HG03108 (cell line): ENCODE measurements around the gene CD37.
A peak's percentile ranks its signal among the peaks of the same experiment; 100 is the strongest.
"Not testable (repeated sequence)": the region's sequence is repeated elsewhere in the genome, so short reads cannot be mapped to it uniquely, and the experiment has no call there.

ENCODE experiments used
- ATAC-seq: cut with Tn5 transposase; IDR thresholded peaks from one replicate; pipeline ENCODE4 v1.9.1; 2021; ENCODE audit warnings: moderate library complexity; ENCODE audit not compliant: unreplicated experiment

CD37 gene

DNA sequence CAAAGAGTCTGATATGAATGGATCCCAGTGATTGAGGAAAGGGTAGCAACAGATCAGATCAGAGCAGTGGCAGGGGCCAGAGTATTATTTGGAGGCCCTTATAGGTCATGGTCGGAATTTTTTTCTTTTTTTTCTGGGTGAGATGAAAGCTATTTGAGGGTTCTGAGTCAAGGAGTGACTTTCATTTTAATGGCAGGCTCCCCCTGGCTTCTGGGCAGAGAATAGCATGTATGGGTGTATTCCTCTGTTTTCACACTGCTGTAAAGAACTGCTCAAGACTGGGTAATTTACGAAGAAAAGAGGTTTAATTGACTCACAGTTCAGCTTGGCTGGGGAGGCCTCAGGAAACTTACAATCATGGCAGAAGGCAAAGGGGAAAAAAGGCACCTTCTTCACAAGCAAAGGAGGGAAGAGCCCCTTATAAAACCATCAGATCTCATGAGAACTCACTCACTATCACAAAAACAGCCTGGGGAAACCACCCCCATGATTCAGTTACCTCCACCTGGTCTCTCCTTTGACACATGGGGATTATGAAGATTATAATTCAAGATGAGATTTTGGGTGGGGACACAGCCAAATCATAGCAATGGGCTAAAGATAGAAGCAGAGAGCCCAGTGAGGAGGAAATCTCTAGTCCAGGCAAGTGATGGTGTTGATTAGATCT is 7.2 kb upstream of the CD37 start:
- no peak for ATAC-seq

DNA sequence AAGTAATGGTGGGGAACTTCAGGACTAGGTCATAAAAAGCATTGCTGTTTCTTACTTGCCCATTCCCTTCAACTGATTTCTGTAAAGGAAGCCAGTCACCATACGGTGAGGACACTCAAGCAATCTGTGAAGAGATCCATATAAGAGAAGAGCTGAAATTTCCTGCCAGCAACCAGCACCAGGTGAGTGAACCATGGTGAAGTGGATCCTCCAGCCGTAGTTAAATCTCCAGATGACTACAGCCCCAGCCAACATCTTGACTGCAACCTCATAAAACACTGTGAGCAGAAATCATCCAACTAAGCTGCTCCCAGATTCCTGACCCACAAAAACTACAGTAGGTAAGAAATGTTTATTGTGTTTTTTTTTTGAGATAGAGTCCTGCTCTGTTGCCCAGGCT is 6.5 kb upstream of the CD37 start:
- ATAC-seq, result no peak

DNA sequence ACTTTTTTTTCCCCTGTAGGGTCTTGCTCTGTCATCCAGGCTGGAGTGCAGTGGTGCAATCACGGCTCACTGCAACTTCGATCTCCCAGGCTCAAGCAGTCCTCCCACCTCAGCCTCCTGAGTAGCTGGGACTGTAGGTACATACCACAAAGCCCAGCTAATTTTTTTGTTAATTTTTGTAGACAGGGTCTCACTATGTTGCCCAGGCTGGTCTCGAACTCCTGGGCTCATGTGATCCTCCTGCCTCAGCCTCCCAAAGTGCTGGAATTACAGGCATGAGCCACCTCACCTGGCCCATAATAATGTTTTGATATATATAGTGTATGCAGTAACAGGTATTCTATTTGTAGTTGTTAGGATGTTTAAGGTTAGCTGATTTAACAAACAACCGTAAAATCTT is 4.0 kb upstream of the CD37 start:
- ATAC-seq, result not testable (repeated sequence)

DNA sequence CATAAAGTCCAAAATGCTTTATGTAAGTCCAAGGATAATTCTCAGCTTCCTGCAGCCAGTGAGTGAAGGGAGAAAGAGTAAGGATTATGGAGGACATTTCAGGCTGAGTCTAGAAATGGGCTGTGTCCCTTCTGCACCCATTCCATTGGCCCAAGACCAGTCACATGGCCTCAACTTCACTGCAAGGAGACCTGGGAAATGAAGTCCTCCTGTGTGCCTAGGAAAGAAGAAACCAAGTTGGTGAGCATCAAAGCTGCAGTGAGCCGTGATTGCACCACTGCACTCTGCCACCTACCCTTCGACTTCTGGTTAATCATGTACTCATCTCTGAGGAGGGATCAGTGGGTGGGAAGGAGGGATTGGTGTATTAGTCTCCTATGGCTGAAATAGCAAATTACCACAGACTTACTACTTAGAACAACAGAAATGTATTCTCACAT is 3.6 kb upstream of the CD37 start:
- peak; percentile 35 for ATAC-seq

DNA sequence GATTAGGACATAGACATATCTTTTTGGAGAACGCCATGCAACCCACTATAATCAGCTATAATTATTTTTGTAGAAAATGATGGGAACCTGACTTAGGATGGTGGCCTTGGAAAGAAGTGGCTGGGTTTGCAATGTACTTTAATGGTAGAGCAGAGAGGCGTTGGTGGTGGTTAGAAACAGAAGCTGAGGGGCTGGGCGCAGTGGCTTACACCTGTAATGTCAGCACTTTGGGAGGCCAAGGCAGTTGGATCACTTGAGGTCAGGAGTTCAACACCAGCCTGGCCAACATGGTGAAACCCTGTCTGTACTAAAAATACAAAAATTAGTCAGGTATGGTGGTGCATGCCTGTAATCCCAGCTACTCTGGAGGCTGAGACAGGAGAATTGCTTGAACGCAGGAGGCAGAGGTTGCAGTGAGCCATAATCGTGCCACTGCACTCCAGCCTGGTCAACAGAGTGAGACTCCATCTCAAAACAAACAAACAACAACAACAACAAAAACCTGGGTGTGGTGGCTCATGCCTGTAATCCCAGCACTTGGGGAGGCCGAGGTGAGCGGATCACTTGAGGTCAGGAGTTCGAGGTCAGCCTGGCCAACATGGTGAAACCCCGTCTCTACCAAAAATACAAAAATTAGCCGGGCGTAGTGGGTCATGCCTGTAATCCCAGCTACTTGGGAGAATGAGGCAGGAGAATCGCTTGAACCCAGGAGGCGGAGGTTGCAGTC is 2.4 kb upstream of the CD37 start:
- not testable (repeated sequence) for ATAC-seq

DNA sequence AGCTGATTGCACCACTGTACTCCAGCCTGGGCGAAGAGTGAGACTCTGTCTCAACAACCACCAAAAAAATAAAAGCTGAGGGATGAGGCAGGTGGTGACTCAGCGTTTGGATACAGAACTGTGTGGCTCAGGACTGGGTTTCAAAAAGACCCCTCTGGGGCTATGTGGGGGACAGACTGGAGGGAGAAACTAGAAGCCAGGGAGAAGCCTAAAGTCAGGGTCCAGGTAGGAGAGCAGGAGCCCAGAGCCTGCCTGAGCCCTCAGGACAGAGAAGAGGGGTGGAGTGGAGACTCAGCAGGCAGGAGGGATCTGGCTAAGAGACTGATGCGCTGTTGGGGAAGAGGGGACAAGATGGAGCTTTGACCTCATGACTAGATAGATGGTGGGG is 1.8 kb upstream of the CD37 start:
- no peak for ATAC-seq

DNA sequence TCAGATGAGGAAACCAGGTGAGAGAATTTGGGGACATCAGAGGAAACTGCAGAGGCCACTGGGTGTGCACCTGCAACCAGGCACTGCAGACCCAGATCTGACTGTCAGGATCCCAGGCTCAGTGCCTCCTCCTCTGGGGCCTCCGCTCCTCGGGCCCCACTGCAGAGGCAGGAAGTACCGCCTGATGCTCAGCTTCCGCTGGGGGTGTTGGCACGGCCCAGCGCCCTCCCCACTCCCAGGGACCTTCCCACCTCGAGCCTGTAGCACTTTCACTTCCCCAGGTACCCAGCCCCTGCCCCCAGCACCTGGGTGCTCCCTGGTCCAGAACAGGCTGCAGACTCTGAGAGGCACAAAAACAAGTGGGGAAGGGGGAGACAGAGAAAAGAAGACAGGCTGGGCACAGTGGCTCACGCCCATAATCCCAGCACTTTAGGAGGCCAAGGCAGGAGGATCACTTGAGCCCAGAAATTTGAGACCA is 1.4 kb upstream of the CD37 start:
- ATAC-seq, result peak; percentile 66

DNA sequence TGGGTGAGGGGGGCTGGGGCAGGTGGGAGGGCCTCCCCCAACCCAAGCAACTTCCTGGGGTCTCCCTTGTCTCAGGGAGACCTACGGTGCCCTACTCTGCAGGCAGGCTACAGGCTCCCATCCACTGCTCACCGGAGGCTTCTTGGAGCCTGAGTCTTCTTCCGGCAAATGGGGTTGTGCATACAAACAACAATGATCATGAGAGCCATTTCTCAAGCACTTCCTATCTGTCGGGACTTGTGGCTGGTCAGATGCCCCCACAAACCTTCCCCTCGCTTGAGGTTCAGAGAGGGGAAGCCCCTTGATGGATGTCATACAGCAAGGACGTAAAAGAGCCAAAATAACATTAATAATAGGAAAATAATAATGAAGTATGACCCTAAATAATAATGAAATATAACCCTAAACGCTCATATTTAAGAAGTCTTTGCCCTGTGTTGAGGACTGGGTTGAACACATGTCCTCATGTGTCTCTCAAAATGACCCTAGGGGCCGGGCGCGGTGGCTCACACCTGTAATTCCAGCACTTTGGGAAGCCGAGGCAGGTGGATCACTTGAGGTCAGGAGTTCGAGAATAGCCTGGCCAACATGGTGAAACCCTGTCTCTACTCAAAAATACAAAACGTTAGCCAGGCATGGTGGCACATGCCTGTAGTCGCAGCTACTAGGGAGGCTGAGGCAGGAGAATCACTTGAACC is 727 bp downstream of the CD37 start:
- ATAC-seq, result no peak

DNA sequence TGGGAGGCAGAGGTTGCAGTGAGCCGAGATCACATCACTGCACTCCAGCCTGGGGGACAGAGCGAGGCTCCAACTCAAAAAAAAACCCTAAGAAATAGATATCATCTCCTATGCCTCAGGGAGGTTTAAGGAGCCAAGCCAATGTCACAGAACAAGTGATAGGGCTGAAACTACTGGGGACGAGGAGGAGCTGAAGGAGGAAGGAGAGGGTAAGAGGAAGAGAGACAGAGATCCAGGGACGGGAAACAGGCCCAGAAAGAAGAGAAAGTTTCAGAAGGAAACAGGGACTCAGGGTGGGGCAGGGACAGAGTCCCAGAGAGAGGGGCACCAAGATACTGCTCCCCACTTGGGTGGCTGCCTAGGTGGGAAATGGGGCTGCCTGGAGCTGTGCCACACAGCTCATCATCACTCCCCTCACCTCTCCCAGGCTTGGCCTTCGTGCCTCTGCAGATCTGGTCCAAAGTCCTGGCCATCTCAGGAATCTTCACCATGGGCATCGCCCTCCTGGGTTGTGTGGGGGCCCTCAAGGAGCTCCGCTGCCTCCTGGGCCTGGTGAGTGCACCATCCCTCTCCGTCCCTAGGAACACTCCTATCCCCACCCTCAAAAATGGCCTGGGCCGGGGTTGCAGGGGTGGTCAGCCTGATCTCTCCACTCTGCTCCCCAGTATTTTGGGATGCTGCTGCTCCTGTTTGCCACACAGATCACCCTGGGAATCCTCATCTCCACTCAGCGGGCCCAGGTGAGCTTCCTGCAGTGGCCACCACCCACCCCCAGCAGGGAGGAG is 1.5 kb downstream of the CD37 start:
- no peak for ATAC-seq

DNA sequence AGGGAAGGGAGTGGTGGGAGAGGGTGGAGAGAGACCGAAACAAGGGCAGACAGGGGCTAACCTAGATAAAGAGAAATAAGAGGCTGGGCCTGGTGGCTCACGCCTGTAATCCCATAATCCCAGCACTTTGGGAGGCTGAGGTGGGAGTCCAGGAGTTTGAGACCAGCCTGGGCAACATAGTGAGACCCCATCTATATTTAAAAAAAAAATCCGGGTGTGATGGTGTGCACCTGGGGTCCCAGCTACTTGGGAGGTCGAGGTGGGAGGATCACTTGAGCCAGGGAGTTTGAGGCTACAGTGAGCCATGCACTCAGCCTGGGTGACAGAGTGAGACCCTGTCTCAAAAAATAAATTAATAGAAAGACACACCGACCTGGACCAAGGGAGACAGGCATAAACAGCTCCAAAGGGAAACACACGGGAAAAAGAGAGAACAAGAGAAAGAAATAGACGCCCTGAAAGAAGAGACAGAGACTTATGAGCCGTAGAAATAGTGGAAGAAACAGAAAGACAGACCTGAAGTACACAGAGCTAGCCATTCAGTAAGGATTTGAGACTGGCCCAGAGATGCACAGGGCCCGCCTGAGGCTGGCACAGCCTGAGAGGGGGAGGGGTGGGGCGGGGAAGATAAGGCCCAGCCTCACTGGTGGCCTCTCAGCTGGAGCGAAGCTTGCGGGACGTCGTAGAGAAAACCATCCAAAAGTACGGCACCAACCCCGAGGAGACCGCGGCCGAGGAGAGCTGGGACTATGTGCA is 2.2 kb downstream of the CD37 start:
- no peak for ATAC-seq

DNA sequence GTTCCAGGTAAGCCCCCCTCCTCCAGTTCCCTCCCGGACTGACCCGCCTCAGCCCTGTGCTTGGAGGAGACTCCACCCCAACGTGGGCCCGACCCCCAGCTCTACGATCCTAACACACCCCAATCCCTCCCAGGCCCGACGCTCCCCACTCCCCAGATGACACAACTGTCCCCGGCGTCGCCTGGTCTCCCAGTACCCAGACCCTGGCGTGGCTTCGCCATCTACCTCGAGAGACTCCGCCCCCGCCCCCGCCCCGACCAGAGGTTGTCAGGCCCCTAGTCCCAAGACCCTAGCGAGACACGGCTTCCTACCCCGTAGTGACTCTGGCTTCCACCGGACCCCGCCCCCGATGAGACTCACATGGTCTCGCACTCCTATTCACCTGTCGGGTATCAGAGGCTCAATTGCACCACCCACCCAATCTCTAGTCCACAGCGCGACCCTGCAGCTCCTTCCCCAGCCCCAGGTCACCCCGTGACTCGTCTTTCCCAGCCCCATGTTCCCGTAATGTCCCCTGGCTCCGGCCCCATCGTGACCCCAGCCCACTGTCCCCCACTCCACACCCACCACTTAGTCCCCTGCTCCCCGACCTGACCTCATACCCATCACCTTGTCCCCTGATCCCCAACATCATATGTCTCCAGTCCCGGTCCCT is 2.9 kb downstream of the CD37 start:
- no peak for ATAC-seq

DNA sequence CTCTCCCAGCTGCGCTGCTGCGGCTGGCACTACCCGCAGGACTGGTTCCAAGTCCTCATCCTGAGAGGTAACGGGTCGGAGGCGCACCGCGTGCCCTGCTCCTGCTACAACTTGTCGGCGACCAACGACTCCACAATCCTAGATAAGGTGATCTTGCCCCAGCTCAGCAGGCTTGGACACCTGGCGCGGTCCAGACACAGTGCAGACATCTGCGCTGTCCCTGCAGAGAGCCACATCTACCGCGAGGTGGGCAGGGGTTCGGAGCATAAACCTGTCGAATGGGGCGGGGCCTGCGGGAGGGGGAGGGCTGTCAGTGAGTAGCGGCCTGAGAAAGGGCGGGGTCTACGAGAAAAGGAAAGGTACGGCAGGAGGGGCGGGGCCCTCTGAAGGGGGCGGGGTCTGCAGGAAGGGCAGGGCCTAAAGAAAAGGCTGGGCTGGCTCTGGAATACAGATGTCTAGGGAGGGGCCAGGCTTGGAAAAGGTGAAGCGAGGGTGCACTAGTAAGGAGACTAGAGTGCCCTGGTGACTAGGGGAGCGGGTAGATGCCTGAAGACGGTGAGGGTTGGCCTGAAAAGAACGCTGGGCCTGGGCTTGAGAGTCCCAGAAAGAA is 3.6 kb downstream of the CD37 start:
- ATAC-seq, result no peak

DNA sequence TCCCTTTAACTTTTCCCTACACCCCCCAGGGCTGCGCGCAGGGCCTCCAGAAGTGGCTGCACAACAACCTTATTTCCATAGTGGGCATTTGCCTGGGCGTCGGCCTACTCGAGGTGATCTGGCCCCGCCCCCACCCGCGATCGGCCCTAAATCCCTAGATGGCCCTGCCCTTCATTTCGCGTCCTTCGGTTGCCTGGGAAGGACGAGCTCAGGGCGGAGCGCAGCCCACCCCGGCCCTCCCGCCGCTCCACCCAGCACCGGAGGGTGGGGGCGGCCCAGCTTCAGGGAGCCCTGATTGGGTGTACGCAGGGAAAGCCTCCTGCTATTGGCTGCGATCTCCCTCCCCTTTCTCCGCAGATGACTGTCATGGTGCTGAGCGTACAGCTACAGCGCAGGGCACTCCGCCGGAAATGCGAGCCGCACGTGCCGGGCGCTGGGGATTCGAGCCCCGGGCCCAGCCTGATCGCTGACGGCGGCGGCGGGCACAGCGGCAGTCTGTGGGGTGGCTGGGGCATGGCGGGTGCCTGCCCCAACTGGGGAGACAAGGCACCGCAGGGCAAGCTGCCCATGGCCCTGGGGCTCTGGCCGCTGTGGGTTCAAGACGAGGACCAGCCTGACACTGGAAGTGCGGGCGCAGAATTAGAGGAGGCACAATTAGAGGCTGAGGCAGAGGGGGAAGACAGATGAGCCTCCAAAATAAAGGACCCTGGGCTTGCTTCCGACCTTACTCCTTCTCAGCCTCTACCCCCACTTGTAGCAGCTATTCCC is 4.3 kb downstream of the CD37 start:
- ATAC-seq, result no peak

DNA sequence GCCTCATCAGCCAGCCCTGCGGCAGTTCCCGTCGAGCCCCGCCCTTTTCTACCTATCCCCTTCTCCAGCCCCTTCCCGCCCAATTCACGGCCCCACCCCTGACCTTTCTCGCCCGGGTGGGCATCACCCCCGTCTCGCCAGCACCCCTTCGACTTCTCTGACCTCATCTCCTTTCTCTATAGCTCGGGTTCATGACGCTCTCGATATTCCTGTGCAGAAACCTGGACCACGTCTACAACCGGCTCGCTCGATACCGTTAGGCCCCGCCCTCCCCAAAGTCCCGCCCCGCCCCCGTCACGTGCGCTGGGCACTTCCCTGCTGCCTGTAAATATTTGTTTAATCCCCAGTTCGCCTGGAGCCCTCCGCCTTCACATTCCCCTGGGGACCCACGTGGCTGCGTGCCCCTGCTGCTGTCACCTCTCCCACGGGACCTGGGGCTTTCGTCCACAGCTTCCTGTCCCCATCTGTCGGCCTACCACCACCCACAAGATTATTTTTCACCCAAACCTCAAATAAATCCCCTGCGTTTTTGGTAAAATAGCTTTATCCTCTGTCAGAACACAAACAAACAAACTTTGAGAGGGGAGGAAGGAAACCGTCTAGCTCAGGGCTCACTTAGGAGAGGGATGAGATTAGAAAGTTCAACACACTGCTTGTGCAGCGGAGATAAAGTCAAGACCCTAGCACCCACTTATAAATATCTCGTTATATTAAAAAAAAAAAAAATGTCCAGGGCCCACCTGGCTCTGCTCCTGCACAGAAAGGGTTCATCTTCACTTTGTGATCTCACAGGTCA is 5.1 kb downstream of the CD37 start:
- peak; percentile 54 for ATAC-seq

DNA sequence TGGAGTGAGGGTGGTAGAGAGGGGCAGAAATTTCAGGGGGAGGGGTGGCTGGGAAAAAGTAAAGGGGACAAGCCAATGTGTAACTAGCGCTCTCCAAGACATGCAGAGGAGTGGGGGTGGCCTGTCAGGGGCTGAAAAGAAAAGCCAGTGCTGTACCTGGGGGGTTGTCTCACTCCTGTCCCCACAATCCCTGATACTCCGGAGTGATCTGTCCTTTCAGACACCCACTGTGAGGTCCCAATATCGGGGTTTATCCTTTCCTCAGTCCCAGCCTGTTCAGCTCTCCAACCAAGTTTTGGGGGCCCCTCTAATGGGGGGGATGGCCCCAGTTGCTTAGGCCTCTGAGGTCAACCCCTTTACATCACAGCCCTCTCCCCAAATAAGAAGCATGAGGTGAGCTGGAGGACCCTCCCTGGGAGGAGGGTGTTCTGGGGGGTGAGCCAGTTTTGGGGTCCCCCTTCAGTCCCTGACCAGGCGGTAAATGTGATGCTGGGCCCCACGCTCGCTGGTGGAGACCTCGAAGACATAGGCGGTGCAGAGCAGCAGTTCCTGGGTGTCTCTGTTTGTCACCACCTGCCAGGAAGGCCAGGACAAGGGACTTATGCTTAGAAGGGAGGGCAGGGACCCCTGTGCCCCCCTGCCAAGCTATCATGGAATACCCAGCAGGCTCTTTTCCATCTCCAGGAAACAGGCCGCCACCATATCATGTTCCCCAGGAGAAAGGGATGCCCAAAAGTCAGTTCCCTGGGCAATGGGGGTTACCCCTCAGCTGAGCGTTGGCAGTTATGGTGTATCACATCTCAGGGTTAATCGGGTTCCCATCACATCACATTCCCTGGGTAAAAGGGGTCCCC is 5.9 kb downstream of the CD37 start:
- no peak for ATAC-seq

DNA sequence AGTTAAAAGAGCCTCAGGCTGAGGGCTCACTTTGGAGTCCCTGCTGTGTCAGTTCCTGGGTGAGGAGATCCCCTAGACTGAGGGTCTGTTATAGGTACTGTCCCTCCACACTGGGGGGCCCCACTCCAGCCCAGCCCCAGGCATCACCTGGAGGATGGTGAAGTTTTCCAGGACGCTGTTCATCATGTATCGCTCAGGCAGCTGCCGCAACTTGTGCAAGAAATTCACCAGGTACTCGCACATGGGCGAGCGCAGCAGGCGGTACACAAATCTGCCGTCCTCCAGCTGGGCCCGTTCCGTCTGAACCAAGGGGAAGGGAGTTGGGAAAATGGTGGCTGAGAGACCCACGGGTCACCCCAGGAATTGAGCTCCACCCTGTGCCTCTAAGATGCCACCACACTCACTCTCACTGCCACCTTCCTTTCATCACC is 7.1 kb downstream of the CD37 start:
- ATAC-seq, result no peak

DNA sequence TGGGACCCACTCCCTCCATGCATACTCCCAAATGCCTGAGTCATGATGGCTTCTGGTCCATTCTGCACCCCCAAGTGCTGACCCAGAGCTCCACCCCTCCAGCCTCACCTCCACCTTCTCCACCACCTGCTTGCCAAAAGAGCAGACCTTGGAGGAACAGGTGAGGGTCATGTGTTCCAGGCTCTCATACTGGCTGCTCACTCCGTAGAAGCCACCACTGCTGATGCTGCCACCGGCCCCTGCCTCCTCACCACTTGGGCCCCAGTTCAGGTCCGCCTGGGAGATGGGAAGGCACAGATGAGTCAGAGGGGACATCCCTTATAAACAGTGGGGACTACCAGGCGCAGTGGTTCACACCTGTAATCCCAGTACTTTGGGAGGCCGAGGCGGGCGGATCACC is 7.9 kb downstream of the CD37 start:
- ATAC-seq, result no peak
